DND-41 (cell line): ENCODE results near the gene ZNF638.

ENCODE experiments used
- CTCF ChIP-seq: IDR thresholded peaks from 2 replicates; pipeline ENCODE4 v1.5.1; 2012; ENCODE audit warnings: borderline replicate concordance, low read length, moderate library complexity, mild to moderate bottlenecking; ENCODE audit not compliant: poor library complexity, severe bottlenecking; ENCODE audit errors: extremely low read depth
- EZH2 ChIP-seq: IDR thresholded peaks from 3 replicates; pipeline ENCODE4 v1.6.1; 2012; ENCODE audit warnings: borderline replicate concordance, low read depth, mild to moderate bottlenecking, moderate library complexity, low read length, inconsistent platforms; ENCODE audit not compliant: severe bottlenecking

DNA sequence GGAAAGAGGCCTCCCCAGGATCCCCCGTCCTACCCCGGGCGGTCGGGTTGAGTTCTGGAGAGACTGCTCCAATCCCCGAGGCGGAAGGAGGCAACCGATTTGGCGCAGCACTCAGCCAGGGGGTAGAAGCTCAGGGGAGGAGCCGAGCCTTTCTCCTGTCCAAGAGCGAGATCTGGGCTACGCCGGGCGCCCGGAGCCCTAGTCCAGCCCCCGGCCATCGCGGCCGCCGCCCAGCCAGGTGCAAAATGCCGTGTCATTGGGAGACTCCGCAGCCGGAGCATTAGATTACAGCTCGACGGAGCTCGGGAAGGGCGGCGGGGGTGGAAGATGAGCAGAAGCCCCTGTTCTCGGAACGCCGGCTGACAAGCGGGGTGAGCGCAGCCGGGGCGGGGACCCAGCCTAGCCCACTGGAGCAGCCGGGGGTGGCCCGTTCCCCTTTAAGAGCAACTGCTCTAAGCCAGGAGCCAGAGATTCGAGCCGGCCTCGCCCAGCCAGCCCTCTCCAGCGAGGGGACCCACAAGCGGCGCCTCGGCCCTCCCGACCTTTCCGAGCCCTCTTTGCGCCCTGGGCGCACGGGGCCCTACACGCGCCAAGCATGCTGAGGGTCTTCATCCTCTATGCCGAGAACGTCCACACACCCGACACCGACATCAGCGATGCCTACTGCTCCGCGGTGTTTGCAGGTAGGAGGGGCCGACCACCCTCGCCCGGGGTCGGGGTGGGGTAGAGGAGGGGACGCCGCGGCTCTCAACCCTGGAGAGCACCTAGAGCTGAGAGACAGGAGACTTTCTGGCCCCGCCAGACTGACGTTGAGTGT, 122.0 kb downstream of the ZNF638 start, which contains the start of gene DYSF:
- TF ChIP-seq CTCF (no peak), EZH2 (no peak)
